ENCODE data around the gene TNNT1.

- no peak for TF ChIP-seq CTCF (IDR thresholded peaks at IDR 0.05)
- TF ChIP-seq ZFX (IDR thresholded peaks at IDR 0.05; ENCODE audit: borderline replicate concordance) = no peak
Observed at GRCh38 chr19:55111238-55111831, 37.7 kb downstream of the TNNT1 start.

Data from 22Rv1 (cell line).